MM.1S (cell line): Measurements from ENCODE around the gene SFT2D3.

ENCODE experiments used
- EZH2 ChIP-seq: fragments of 300-600 bp; sonication (generic); optimal IDR thresholded peaks from 2 replicates; pipeline ENCODE3; 2017; ENCODE audit warnings: low read depth, mild to moderate bottlenecking, antibody characterized with exemption, low read length, mixed read lengths
- EZH2phosphoT487 ChIP-seq: fragments of 300-600 bp; sonication (generic); IDR thresholded peaks from 2 replicates; pipeline ENCODE4 v1.6.1; 2018; ENCODE audit warnings: antibody characterized with exemption, low read length
- TF ChIP-seq, protein P1 (sequence below): fragments of 300-600 bp; sonication (generic); IDR thresholded peaks from 2 replicates; pipeline ENCODE4 v1.5.1; 2016; ENCODE audit warnings: antibody characterized with exemption, low read length, mixed read lengths

DNA sequence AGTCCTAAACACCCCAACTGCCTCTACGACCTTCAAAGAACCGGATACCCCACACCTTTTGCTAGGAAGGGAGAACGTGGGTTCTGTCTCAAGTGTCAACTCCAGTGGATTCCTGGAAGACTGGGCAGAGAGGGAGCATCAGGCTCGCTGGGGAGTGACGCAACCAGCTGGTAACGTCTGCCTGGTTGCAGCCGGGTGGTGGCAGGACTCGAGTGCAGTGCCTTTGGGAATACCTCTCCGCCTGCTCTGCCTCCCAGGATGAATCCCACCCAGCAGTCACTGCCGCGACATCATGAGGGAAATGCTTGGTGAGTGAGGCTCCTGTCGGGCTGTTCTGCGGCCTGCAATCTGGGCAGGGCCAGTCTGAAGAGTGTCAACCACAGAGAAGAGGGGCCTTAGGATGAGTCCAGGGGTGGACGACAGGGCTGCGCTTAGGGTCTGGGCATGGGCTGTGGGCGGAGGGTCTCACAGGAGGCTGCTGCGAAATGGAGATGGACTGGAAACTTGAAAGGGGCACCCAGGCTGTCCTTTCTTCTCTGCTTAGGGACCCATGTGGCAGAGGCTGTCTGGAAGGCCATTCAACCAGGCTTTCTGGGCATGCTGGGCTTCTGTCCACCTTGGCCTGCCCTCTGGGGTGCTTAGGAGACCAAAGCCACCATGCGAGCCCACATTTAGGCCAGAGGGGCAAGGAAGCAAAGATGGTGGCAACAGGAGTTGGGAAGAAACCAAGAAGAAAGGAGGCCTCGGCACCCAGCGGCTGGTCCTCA is 42.5 kb upstream of the SFT2D3 start:
- TF ChIP-seq, protein P1, sequence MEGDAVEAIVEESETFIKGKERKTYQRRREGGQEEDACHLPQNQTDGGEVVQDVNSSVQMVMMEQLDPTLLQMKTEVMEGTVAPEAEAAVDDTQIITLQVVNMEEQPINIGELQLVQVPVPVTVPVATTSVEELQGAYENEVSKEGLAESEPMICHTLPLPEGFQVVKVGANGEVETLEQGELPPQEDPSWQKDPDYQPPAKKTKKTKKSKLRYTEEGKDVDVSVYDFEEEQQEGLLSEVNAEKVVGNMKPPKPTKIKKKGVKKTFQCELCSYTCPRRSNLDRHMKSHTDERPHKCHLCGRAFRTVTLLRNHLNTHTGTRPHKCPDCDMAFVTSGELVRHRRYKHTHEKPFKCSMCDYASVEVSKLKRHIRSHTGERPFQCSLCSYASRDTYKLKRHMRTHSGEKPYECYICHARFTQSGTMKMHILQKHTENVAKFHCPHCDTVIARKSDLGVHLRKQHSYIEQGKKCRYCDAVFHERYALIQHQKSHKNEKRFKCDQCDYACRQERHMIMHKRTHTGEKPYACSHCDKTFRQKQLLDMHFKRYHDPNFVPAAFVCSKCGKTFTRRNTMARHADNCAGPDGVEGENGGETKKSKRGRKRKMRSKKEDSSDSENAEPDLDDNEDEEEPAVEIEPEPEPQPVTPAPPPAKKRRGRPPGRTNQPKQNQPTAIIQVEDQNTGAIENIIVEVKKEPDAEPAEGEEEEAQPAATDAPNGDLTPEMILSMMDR = no peak
- TF ChIP-seq EZH2phosphoT487 (no peak), EZH2 (no peak)
